Mucosa of descending colon (tissue), 3 donors: Measurements from ENCODE around the gene PAGE2B. TPM values are rescaled to one million over a fixed set of nuclear protein-coding genes. Genes with fewer than 3 reads are reported as not detected.
"Not testable (repeated sequence)": the region's sequence is repeated elsewhere in the genome, so short reads cannot be mapped to it uniquely, and the experiment has no call there.

Source experiments
- ATAC-seq: fragments of 200-7000 bp; cut with Tn5 transposase; one replicate; pipeline ENCODE4 v1.9.1; 2020; ENCODE audit warnings: mild to moderate bottlenecking, moderate library complexity
- DNase-seq, 3 donors: peaks; one replicate each; pipeline ENCODE4 v3.0.0-alpha.2; 2020
- H3K36me3 ChIP-seq: fragments of 200-600 bp; one replicate; pipeline ENCODE4 v1.8.0; 2021; ENCODE audit warnings: low read depth, mild to moderate bottlenecking
- H3K4me1 ChIP-seq: fragments of 200-600 bp; one replicate; pipeline ENCODE4 v1.8.0; 2021; ENCODE audit warnings: low read depth, mild to moderate bottlenecking
- H3K4me3 ChIP-seq: fragments of 200-600 bp; one replicate; pipeline ENCODE4 v1.8.0; 2021; ENCODE audit warnings: mild to moderate bottlenecking
- H3K9me3 ChIP-seq: fragments of 200-600 bp; one replicate; pipeline ENCODE4 v1.8.0; 2021; ENCODE audit warnings: mild to moderate bottlenecking
- CTCF ChIP-seq: fragments of 200-600 bp; IDR thresholded peaks from one replicate; pipeline ENCODE4 v1.8.0; 2022; ENCODE audit warnings: antibody characterized with exemption, mild to moderate bottlenecking
- intact Hi-C, 2 donors: fragments of 100-400 bp; cut with DNase I in 1 of 2; cut with micrococcal nuclease in 1 of 2; formaldehyde crosslinking; loops; one replicate each; pipeline versions ENCODE4 v1.11.0 to v1.11.1; 2022; cut with DNase I, micrococcal nuclease
- total RNA-seq, 3 donors: library from RNA; stranded (reverse); fragmentation: NEBNext Ultra II Directional in 2 of 3; extraction: Animal tissue kit (Norgen Biotek cat#: 25700) in 2 of 3; gene quantifications; one replicate each; pipeline versions ENCODE4 v1.2.1 to v1.2.4, GENCODE V29; 2021 to 2023
- donor health status: DM: no; HTN: no; CAD: no; lungs with moderate emphysema.
- donor health status: DM: no; HTN: no; CAD: no.
- donor health status: DM: no; HTN: yes; CAD: no.

The PAGE2B gene
- total RNA-seq, 3 donors from 2014 or later: not detected

- ATAC-seq (no peak), DNase-seq (no peak)
- no peaks in the 10 kb centered on the region for H3K36me3 ChIP-seq
- no peaks in the 10 kb centered on the region for H3K9me3 ChIP-seq
- no peaks in the 10 kb centered on the region for H3K4me1 ChIP-seq
- intact Hi-C loops: no loop called here
- TF ChIP-seq CTCF: no peak
- no peak overlapping the region for H3K4me3 ChIP-seq
These were observed 36.9 kb downstream of the PAGE2B start for GRCh38 chrX:55111578-55112254.

GRCh38 chrX:55116589-55116988 is 41.8 kb downstream of the PAGE2B start:
- H3K4me1 ChIP-seq, H3K9me3 ChIP-seq, DNase-seq, ATAC-seq, H3K4me3 ChIP-seq, intact Hi-C loops, H3K36me3 ChIP-seq: not testable (repeated sequence)

GRCh38 chrX:55118574-55118973 is 43.7 kb downstream of the PAGE2B start:
- H3K4me1 ChIP-seq: no peaks in the 10 kb centered on the region
- intact Hi-C loops: no loop called here
- H3K9me3 ChIP-seq: no peaks in the 10 kb centered on the region
- ATAC-seq (peak; percentile 29), DNase-seq (no peak)
- no peak for TF ChIP-seq CTCF
- no peak overlapping the region for H3K4me3 ChIP-seq
- no peaks in the 10 kb centered on the region for H3K36me3 ChIP-seq

GRCh38 chrX:55119271-55119670 is 44.4 kb downstream of the PAGE2B start:
- H3K4me3 ChIP-seq: no peak overlapping the region
- TF ChIP-seq CTCF: no peak
- no peak for ATAC-seq
- intact Hi-C loops: no loop called here
- DNase-seq: no peak
- no peaks in the 10 kb centered on the region for H3K36me3 ChIP-seq
- H3K4me1 ChIP-seq: no peaks in the 10 kb centered on the region
- H3K9me3 ChIP-seq: no peaks in the 10 kb centered on the region

GRCh38 chrX:55119712-55120111 is 44.9 kb downstream of the PAGE2B start:
- intact Hi-C loops: no loop called here
- ATAC-seq (no peak), DNase-seq (no peak)
- no peaks in the 10 kb centered on the region for H3K9me3 ChIP-seq
- no peaks in the 10 kb centered on the region for H3K4me1 ChIP-seq
- no peak for TF ChIP-seq CTCF
- no peak overlapping the region for H3K4me3 ChIP-seq
- no peaks in the 10 kb centered on the region for H3K36me3 ChIP-seq

GRCh38 chrX:55120761-55121358 is 46.0 kb downstream of the PAGE2B start:
- no peak overlapping the region for H3K4me3 ChIP-seq
- ATAC-seq (no peak), DNase-seq (no peak)
- TF ChIP-seq CTCF: no peak
- H3K9me3 ChIP-seq: no peaks in the 10 kb centered on the region
- intact Hi-C loops: no loop called here
- no peaks in the 10 kb centered on the region for H3K4me1 ChIP-seq
- H3K36me3 ChIP-seq: no peaks in the 10 kb centered on the region
